Putamen (tissue), 1 donor: ENCODE data around the gene RARG.

Experiments used
- DNase-seq: peaks from one replicate; pipeline ENCODE4 v3.0.0-alpha.2; 2016; ENCODE audit warnings: low spot score

The RARG gene

DNA sequence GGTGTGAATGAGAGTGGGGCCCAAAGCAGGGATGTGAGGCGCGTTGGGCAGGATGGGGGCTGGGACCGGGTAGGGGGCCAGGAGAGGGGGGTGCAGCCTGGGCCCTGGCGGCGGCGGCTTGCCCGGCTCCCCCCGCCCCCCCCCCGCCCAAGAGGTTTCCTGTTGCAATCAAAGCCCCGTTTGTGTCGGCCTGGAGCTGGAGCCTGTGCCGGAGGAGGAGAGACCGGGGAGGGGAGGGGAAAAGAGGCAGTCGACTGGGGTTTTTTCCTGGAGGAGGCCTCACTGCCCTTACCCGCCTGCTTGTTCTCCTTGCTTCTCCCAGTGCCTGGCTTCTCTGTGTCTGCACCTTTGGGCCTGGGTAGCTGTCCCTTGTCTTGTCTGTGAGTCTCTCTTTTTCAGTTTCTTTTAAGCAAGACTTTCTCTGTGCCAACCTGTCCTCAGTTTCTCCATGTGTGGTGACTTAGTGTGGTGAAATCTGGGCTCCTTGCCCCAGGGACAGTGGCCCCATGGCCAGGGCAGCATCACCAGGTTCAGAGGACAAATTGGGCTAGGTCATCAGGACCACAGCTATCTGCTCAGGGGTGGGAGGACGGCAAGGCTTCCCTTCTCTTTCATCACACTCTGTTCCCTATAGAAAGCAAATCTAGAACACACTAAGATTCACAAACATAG lies 8.5 kb downstream of the RARG start:
- DNase-seq, result peak; percentile 75

DNA sequence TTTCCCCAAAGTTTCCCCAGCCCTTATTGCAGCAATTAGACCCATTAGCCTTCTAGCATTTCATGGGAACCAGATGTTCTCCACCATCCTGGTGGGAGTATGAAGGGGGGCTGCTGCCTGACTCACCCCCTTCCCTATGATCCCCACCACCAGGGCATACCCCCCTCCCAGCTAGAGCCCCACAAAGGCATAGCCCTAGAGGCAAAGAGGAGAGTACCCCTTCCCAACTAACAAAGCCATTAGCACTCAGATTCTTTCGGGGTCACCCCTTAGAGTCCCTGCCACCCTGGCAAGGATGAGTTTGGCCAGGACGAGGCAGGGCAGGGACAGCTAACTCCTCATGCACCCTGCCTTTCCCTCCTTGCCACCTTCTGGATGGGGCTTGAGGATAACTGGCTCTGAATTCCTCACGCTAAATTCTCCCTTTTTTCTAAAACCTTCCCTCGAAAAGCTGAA lies 9.2 kb downstream of the RARG start:
- no peak for DNase-seq

- DNase-seq, result no peak
Observed at GRCh38 chr12:53222170-53222721, 9.8 kb downstream of the RARG start.

- DNase-seq, result peak; percentile 64
Observed at GRCh38 chr12:53221203-53222080, 10.6 kb downstream of the RARG start.

- peak; percentile 83 for DNase-seq
Observed at GRCh38 chr12:53220694-53221202, 11.3 kb downstream of the RARG start.

DNA sequence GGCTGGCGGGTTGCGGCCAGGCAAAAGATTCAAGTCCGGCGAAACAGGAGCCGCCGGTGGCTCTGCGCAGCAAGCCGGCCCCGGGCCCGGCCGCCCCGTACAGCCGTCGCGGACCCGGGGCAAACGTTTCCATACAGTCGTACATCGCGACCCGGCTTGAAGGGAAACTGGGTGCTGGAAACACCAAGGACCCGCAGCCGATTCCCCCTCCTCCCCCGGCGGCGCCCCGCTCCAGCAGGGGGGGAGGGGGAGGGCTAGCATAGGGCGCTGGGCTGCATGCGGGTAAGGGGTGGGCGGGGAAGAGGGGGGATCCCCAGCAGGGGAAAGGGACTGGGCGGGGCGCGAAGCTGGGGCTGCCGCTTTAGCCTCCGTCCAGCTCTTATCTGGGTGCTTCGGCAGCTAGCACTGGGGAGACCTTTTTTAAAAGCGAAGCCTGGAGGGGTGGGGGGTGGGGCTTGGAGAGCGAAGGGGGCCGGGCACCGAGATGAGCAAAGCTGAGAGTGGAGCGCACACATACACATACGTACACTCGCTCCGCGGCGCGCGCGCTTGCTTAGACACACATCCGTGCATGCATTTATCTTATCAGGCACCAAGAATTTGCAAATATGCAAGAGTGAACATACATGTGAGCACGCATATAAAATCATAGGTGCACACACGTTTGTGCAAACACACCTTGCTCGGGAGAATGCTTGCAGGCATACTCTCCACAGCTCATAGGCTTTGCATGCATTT lies 11.9 kb downstream of the RARG start:
- DNase-seq, result peak; percentile 79

DNA sequence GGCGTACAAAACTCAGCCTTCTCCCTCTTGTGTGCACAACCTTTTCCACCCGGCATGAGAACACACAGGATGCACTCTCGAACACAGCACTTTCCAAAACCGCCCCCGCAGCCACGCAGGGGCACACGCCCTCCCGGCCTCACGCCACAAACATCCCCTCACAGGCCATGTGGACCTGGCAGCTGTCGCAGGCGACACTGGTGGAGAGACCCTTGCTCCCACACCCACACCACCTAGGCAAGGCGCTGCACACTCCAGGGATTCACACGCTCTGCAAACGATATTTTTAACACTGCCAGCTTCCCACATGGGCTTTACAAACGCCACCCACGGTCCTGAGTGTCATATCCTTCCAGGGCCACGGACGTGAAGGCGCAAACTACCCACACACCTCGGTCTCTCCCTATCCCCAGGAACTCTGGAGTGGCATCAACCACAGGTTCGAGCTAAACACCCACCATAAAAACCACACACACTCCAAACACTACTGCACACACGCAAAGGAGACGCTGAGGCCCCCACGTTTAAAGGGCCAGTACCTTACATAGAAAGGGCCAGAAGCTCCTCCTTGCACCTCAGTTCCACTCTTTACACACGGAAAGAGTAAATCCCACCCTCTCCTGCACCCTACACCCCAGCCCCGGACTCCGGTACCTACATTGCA lies 12.6 kb downstream of the RARG start:
- DNase-seq, result no peak

GRCh38 chr12:53218551-53219291 lies 13.3 kb downstream of the RARG start:
- DNase-seq, result no peak

GRCh38 chr12:53217931-53218307 lies 14.1 kb downstream of the RARG start:
- no peak for DNase-seq

DNA sequence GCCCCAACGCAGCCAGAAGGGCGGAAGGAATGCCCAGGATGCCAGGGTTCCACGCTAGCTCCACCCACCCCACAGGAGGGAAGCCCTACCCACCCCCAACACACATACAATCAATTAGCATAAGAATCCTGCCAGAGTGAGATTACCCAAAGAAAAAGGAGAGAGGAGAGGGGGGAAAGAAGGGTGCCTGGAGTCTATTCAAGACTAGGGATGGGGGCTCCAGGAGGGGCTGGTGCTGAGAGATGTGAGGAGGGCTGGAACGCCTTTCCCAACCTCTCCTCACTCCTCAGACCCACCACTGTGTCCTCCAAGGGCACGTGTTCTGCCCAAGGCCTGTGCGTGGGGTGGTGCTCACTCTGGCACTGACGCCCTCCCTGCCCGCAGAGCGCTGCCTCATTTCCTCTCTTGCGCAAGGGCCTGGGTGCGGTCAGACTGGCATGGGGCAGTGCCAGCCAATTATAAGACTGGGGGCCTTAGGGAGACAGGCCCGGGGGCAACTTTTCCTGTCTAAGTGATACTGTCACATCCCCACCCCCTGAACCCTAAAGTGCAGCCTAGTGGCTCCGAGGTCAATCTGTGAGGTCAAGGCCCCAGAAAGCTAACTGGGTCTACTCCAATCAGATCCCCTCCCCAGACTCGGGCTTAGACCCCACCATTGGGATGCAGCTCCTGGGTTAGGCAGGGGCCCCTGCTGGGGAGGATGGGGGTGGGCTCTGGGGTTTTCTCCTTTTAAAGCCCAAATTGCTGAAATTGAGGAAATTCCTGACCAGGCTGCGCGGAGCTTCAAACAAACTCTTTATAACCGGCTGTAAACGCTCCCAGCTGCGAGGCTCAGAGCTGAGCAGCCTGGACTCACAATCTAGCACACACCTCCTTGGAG lies 14.7 kb downstream of the RARG start:
- DNase-seq, result no peak

GRCh38 chr12:53215497-53215896 lies 16.5 kb downstream of the RARG start:
- no peak for DNase-seq

DNA sequence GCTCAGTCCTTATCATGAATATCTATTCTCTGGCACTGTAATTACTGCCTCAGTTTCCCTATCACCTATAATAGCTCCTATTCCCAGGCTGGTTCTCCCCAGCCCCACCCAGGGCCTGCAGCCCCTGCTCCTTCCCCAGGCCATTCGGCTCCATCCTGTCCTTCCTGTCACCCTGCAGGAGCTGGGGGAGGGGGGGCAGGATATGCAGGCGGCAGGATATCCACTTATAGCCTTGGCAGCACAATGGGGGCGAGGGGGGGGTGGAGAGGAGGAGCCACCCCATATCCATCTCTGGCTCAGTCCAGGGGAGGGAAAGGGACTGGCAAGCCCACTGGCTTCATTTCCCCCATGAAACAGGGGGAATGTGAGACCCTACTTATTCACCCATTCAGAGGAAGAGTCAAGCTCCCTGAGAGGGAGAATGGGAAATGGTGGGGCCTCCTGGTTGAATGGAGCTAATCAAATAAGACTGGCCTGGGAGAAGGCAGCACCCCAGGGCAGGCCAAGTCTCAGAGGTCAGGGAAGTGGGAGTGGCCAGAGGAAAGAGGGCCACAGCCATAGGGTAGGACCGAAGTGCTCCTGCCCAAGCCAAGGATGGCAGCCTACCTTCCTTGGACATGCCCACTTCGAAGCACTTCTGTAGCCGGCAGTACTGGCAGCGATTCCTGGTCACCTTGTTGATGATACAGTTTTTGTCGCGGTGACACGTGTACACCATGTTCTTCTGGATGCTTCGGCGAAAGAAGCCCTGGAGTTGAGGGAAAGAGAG lies 17.1 kb downstream of the RARG start:
- no peak for DNase-seq

DNA sequence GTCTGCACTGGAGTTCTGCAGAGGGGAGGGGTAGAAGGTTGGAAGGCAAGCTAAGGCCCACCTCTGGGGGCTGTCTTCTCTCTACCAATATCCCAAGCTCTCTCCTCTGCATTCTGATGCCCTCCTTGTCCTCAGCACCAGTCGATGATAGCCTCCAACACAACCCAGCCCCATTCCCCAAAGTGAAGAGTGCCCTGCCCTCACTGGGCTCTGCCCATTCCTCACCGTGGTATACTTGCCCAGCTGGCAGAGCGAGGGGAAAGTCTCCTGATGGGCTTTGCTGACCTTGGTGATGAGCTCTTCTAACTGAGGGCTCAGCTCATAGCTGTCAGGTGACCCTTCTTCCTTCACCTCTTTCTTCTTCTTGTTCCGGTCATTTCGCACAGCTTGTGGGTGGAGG lies 17.8 kb downstream of the RARG start:
- no peak for DNase-seq

DNA sequence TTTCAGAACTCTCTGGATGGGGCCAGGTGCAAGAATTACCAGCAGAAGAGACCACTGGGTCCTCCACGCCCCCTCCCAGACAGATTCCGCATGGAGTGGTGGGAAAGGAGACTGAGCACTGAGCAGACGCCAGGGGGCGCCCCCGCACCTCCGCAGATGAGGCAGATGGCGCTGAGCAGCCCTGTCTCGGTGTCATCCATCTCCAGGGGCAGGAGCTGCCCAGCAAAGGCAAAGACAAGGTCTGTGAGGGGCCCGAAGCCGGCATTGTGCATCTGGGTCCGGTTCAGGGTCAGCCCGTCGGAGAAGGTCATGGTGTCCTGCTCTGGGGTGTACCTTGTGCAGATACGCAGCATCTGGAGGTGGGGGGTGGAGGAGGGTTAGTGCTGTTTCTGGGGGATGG lies 18.7 kb downstream of the RARG start:
- peak; percentile 74 for DNase-seq

DNA sequence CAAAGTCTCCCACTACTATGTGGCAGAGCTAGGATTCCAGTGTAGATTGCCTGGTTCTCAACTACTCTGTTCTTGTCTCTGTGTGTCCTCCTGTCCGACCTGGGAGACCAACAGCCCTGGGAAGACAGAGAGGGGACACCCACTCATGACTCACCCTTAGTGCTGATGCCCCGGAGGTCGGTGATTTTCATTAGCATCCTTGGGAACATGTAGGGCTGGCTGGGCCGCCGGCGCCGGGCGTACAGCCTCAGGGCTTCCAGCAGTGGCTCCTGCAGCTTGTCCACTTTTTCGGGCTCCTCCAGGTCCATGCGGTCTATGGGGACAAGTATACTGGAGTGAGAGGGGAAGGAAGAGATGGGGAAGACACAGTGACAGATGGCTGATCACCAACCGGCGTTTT lies 19.1 kb downstream of the RARG start:
- no peak for DNase-seq

DNA sequence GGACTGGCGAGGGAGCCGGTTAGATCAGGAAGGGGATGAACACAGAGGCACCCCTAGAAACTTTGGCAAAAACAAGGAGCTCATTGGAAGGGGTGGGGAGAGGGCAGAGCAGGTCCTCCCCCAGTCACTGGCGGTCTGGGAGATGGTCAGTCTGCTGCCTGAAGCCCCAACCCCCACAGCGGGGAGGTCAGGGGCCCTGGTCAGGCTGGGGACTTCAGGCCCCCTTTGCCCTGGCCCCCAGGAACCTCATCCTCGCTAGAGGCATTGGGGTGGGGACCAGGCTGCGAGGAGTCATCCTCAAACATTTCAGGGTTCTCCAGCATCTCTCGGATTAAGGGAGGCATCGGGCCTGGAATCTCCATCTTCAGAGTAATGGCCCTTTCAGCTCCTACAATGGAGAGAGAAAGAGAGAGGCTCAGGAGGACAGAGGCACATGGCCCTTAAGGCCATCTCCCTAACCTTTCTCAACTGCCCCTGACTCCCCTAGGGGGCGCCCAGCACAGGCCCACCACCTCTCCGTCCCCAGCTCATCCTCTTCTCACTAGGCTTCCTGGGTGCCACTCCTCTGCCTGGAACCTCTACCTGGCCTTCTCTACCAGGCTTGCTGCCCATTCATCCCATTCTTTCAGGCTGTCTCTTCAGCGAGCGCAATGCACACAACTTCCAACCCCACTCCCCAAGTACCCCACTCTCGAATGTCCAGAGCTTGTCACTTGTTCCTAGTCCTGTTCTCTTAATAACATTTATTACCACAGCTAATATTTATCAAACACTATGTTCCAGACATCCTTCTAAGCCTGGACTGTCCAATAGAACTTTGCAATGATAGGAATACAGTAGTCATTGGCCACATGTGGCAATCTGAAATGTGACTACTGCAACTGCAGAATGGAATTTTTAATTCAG lies 20.3 kb downstream of the RARG start:
- DNase-seq, result no peak

DNA sequence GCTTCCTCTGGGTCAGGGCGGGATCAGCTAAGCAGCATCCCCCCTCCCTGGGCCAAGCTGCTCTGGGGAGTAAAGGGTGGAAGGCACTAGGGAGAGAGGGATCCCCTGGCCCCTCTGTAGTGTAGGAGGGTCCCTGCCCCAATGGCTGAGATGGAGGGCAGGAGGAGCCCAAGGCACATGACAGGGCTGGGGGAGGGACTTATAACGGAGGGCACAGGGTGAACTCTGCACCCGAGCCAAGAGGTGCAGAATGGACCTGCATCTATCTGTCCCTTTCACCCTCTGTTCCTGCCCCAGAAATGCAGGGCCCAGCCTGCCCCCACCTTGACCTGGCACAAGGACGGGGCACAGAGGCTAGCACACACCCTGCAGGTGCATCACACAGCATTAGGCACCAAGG lies 21.2 kb downstream of the RARG start:
- DNase-seq, result no peak

- no peak for DNase-seq
Observed at GRCh38 chr12:53208877-53209463, 23.0 kb downstream of the RARG start.
